WI38 (cell line): ENCODE results near the gene EFCAB12.
"Not testable (repeated sequence)": the region's sequence is repeated elsewhere in the genome, so short reads cannot be mapped to it uniquely, and the experiment has no call there.

Source experiments
- H3K4me3 ChIP-seq: 2 replicates; pipeline ENCODE4 v1.5.1; 2011; ENCODE audit warnings: low read depth, mild to moderate bottlenecking, control low read depth, low read length
- TF ChIP-seq, protein P1 (sequence below): IDR thresholded peaks from 2 replicates; pipeline ENCODE4 v1.5.1; 2012; ENCODE audit warnings: low read depth, mild to moderate bottlenecking, control low read depth, low read length

The EFCAB12 gene

DNA sequence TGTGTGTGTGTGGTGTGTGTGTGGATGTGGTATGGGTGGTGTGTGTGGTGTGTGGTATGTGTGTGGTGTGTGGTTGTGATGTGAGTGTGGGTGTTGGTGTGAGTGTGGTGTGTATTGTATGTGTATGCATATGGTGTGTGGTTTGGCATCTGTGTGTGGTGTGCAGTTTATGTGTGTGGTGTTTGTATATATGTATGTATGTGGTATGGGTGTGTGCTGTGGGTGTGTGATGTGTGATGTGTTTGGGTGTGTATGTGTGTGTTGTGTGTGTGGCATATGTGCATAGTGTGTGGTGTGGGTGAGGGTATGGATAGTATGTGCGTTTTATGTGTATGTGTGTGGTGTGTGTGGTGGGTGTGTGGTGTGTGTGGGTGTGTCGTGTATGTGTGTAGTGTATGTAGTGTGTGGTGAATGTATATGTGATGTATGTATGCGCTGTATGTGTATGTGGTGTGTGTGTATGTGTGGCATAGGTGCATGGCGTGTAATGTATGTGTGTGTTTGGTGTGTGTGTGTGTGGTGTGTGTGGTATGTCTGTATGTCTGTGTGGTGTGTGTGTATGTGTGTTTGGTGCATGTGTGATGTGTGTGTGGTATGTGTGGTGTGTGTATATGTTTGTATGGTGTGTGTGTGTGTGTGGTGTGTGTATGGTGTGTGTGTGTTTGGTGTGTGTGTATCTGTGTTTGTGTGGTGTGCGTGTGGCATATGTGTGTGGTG lies 58.0 kb downstream of the EFCAB12 start:
- TF ChIP-seq, protein P1, sequence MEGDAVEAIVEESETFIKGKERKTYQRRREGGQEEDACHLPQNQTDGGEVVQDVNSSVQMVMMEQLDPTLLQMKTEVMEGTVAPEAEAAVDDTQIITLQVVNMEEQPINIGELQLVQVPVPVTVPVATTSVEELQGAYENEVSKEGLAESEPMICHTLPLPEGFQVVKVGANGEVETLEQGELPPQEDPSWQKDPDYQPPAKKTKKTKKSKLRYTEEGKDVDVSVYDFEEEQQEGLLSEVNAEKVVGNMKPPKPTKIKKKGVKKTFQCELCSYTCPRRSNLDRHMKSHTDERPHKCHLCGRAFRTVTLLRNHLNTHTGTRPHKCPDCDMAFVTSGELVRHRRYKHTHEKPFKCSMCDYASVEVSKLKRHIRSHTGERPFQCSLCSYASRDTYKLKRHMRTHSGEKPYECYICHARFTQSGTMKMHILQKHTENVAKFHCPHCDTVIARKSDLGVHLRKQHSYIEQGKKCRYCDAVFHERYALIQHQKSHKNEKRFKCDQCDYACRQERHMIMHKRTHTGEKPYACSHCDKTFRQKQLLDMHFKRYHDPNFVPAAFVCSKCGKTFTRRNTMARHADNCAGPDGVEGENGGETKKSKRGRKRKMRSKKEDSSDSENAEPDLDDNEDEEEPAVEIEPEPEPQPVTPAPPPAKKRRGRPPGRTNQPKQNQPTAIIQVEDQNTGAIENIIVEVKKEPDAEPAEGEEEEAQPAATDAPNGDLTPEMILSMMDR: no peak
- H3K4me3 ChIP-seq: no peak overlapping the region

DNA sequence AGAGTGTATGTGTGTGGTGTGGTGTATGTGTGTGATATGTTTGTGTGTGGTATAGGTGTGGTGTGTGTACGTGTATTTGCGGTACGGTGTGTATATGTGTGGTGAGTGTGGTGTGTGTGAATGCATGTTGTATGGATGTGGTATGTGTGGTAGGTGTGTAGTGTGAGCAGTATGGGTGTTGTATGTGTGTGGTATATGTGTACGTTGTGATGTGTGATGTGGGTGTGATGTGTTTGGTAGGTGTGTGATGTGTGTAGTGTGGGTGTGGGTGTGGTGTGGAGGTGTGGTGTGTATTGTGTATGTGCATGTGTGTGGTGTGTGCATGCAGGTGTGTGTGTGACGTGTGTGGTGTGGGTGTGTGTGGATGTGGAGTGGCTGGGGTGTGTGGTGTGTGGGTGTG lies 58.7 kb downstream of the EFCAB12 start:
- H3K4me3 ChIP-seq: no peak overlapping the region
- TF ChIP-seq, protein P1: no peak

DNA sequence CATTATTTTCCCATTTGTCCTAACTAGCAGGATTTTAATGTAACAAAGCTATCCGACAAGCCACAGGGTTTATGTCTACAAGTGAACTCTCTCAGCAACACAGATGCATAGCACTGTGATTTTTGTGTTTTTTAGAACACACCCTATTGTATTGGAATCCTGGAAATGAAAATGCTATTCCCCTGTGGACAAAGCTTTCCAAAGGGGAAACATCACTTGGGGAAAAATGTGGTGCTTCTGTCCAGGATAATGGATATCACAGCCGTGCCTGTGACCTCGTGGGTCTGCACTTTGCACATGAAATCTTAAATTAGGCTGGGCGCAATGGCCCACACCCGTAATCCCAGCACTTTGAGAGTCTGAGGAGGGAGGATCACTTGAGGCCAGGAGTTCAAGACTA lies 60.6 kb downstream of the EFCAB12 start:
- TF ChIP-seq, protein P1: no peak
- H3K4me3 ChIP-seq: no peak overlapping the region

DNA sequence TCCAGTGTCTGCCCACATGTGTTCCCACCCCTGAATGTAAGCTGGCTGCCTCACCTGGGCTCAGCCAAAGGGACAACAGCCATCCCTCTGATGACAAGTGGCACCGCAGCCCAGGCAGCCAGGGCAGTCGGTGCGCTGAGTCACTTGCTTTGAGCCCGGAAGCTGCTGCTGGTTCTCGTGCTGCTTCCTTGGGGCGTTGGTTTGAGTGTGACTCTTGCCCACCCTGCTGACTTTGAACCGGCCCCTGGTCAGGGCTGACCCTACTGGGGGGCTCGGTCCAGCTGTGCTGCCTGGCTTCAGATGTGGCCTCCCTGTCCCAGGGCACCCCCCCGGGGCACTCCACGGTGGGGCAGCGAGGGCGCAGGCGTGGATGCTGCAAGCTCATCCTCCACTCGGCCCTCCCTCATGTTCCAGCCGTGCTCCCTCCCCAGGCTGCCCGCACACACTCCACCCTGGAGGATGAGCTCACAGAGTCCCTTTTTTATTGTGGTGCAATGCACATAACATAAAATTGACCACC lies 62.1 kb downstream of the EFCAB12 start:
- TF ChIP-seq, protein P1: no peak
- no peak overlapping the region for H3K4me3 ChIP-seq

DNA sequence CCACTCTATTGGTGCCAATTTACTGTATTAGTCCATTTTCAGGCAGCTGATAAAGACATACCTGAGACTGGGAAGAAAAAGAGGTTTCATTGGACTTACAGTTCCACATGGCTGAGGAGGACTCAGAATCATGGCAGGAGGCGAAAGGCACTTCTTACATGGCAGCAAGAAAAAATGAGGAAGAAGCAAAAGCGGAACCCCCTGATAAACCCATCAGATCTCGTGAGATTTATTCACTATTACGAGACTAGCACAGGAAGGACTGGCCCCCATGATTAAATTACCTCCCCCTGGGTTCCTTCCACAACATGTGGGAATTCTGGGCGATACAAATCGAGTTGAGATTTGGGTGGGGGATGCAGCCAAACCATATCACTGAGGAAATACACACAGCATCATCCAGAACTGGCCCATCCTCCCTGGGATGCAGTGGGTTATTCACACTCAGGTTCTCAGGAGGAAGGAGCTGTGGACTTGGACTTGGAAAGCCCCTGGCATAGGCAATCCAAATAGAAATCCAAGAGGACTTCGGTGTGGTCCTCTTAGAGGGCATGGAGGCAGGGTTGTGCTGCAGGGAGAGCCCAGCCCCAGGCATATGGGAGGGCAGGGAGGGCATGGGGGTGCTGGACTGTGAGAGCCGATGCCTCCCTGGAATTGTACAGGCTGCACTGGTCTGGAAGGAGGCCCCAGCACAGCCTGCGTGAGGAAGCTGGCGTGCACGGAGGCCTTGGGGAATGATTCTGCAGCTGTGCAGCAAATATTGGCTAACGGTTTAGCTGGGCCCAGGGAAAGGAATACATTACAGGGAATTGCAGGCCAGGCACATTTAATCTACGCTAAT lies 62.9 kb downstream of the EFCAB12 start:
- no peak overlapping the region for H3K4me3 ChIP-seq
- TF ChIP-seq, protein P1: no peak

DNA sequence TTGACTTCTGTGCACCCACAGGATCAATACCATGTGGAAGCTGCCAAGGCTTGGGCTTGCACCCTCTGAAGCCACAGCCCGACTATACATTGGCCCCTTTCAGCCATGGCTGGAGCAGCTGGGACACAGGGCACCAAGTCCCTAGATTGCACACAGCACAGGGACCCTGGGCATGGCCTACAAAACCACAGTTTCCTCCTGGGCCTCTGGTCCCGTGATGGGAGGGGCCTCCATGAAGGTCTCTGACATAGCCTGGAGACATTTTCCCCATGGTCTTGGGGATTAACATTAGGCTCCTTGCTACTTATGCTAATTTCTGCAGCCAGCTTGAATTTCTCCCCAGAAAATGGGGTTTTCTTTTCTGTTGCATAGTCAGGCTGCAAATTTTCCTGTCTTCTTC lies 63.6 kb downstream of the EFCAB12 start:
- H3K4me3 ChIP-seq: not testable (repeated sequence)

DNA sequence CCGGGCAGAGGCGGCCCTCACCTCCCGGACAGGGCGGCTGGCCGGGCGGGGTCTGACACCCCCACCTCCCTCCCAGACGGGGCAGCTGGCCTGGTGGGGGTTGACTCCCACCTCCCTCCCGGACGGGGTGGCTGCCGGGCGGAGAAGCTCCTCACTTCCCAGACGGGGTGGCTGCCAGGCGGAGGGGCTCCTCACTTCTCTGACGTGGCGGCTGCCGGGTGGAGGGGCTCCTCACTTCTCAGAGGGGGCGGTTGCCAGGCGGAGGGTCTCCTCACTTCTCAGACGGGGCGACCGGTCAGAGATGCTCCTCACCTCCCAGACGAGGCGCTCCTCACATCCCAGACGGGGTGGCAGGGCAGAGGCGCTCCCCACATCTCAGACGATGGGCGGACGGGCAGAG lies 65.1 kb downstream of the EFCAB12 start:
- H3K4me3 ChIP-seq: not testable (repeated sequence)

DNA sequence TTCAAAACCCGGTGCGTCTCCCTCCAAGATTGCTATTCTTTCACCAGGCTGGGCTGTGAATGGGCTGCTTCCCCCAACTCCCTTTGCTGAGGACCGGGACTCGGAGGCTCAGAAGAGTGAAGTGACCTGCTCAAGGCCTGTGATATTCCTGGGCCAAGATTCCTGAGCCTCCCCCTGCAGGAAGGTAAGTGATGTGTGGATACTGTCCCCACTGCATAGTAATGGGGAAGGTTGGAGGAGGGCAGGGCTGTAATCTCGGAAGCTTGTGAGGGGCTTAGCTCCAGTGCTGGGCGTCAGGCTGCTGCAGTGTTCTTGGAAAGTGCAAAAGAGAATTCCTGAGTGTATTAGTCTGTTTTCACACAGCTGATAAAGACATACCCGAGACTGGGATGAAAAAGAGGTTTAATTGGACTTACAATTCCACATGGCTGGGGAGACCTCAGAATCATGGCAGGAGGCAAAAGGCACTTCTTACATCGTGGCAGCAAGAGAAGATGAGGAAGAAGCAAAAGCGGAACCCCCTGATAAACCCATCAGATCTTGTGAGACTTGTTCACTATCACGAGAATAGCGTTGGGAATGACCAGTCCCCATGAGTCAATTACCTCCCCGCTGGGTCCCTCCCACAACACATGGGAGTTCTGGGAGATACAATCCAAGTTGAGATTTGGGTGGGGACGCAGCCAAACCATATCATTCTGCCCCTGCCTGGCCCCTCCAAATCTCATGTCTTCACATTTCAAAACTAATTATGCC lies 67.6 kb downstream of the EFCAB12 start:
- TF ChIP-seq, protein P1: no peak
- H3K4me3 ChIP-seq: no peak overlapping the region
